CD4-positive, CD25-positive, alpha-beta regulatory T cell (primary cell): Measurements from ENCODE around the gene HSD17B1. TPM values are rescaled to one million over a fixed set of nuclear protein-coding genes. Genes with fewer than 3 reads are reported as not detected.

Experiments
- ATAC-seq, 2 donors: fragments of 150-1000 bp; cut with Tn5 transposase; one replicate each; pipeline ENCODE4 v1.10.0; 2021; ENCODE audit warnings: low read depth in 2 of 2, moderate number of reproducible peaks in 2 of 2, moderate library complexity in 1 of 2
- DNase-seq, 3 donors: peaks; one replicate each; pipeline versions ENCODE4 v3.0.0 to v3.0.0-alpha.2; 2012 to 2022; ENCODE audit warnings: mixed read lengths in 1 of 3
- H3K27ac ChIP-seq: one replicate; pipeline ENCODE4 v1.7.0; 2013; ENCODE audit warnings: mild to moderate bottlenecking, low read length; ENCODE audit not compliant: insufficient read depth, poor library complexity, severe bottlenecking
- H3K27me3 ChIP-seq: one replicate; pipeline ENCODE4 v1.7.0; 2013; ENCODE audit warnings: low read length; ENCODE audit not compliant: control insufficient read depth, insufficient read depth
- H3K36me3 ChIP-seq: one replicate; pipeline ENCODE4 v1.7.0; 2013; ENCODE audit warnings: mild to moderate bottlenecking, low read length, moderate library complexity; ENCODE audit not compliant: control insufficient read depth, insufficient read depth
- H3K4me1 ChIP-seq: 2 replicates; pipeline ENCODE4 v1.7.0; 2013; ENCODE audit warnings: mild to moderate bottlenecking, low read length; ENCODE audit not compliant: insufficient read depth, control insufficient read depth, poor library complexity, severe bottlenecking
- H3K4me3 ChIP-seq: one replicate; pipeline ENCODE4 v1.7.0; 2013; ENCODE audit warnings: low read depth, mild to moderate bottlenecking, low read length, moderate library complexity
- H3K9me3 ChIP-seq, 2 experiments: 1 replicate in 1 of 2; 2 replicates in 1 of 2; pipeline ENCODE4 v1.7.0; 2013; ENCODE audit warnings: low read length in 2 of 2, mild to moderate bottlenecking in 1 of 2, moderate library complexity in 1 of 2; ENCODE audit not compliant: control insufficient read depth in 2 of 2
- H3K27ac Mint-ChIP-seq, 3 donors: one replicate each; pipeline ENCODE4 v1.8.0; 2020 to 2022; ENCODE audit warnings: mild to moderate bottlenecking in 3 of 3, mixed read lengths in 3 of 3, moderate library complexity in 2 of 3
- H3K27me3 Mint-ChIP-seq: one replicate; pipeline ENCODE4 v1.8.0; 2022; ENCODE audit warnings: mild to moderate bottlenecking, mixed read lengths
- H3K36me3 Mint-ChIP-seq: one replicate; pipeline ENCODE4 v1.8.0; 2020; ENCODE audit warnings: mixed read lengths
- H3K4me1 Mint-ChIP-seq, 4 donors: one replicate each; pipeline ENCODE4 v1.8.0; 2020 to 2022; ENCODE audit warnings: mixed read lengths in 4 of 4, mild to moderate bottlenecking in 1 of 4
- H3K4me3 Mint-ChIP-seq, 4 donors: one replicate each; pipeline ENCODE4 v1.8.0; 2020 to 2022; ENCODE audit warnings: mild to moderate bottlenecking in 4 of 4, mixed read lengths in 4 of 4, moderate library complexity in 3 of 4
- H3K9me3 Mint-ChIP-seq, 7 donors: one replicate each; pipeline ENCODE4 v1.8.0; 2020 to 2022; ENCODE audit warnings: mixed read lengths in 7 of 7, mild to moderate bottlenecking in 3 of 7, moderate library complexity in 2 of 7
- polyA plus RNA-seq, 4 donors: library from polyadenylated mRNA; unstranded; fragments of 300-500 nt; fragmentation: Illumina TruSeq; gene quantifications; one replicate each; pipeline ENCODE4 v1.2.3, GENCODE V29; 2021
- total RNA-seq: library from RNA; stranded (reverse); gene quantifications from one replicate; pipeline ENCODE4 v1.2.3, GENCODE V29; 2022

The HSD17B1 gene
- total and polyA plus RNA-seq, 5 donors from 2014 or later: 0.30 to 0.91 (median 0.62) TPM

GRCh38 chr17:42519546-42520491 lies 32.9 kb upstream of the HSD17B1 start:
- no peak overlapping the region for H3K4me3 ChIP-seq
- no peaks in the 10 kb centered on the region for H3K9me3 ChIP-seq
- Mint-ChIP-seq H3K27me3 (no peaks in the 10 kb centered on the region), H3K36me3 (peaks cover 18% of the 10 kb centered on the region), H3K9me3 (no peaks in the 10 kb centered on the region), H3K4me1 (peaks cover 0 to 9% (median 5%) of the 10 kb centered on the region in 4 donors), H3K27ac (no peak overlapping the region), H3K4me3 (no peak overlapping the region)
- DNase-seq (no peak), ATAC-seq (no peak)
- no peaks in the 10 kb centered on the region for H3K27me3 ChIP-seq
- peaks cover 4% of the 10 kb centered on the region for H3K36me3 ChIP-seq
- H3K4me1 ChIP-seq: peaks cover 4% of the 10 kb centered on the region
- no peak overlapping the region for H3K27ac ChIP-seq

- no peaks in the 10 kb centered on the region for H3K27me3 ChIP-seq
- Mint-ChIP-seq H3K4me1 (peaks cover 0 to 9% (median 5%) of the 10 kb centered on the region in 4 donors), H3K36me3 (peaks cover 15% of the 10 kb centered on the region), H3K27me3 (no peaks in the 10 kb centered on the region), H3K4me3 (no peak overlapping the region), H3K9me3 (no peaks in the 10 kb centered on the region), H3K27ac (no peak overlapping the region)
- peaks cover 4% of the 10 kb centered on the region for H3K4me1 ChIP-seq
- H3K9me3 ChIP-seq: no peaks in the 10 kb centered on the region
- H3K36me3 ChIP-seq: peaks cover 4% of the 10 kb centered on the region
- DNase-seq: peak in 1 of 3 donors; percentile 24
- H3K27ac ChIP-seq: no peak overlapping the region
- no peak overlapping the region for H3K4me3 ChIP-seq
- no peak for ATAC-seq
Observed at GRCh38 chr17:42520540-42520951, 32.2 kb upstream of the HSD17B1 start.

- no peak overlapping the region for H3K27ac ChIP-seq
- H3K27ac Mint-ChIP-seq: no peak overlapping the region
- H3K27me3 Mint-ChIP-seq: no peaks in the 10 kb centered on the region
- no peak for DNase-seq
- no peaks in the 10 kb centered on the region for H3K9me3 ChIP-seq
- peaks cover 4% of the 10 kb centered on the region for H3K4me1 ChIP-seq
- ATAC-seq: no peak
- peaks cover 15% of the 10 kb centered on the region for H3K36me3 Mint-ChIP-seq
- H3K27me3 ChIP-seq: no peaks in the 10 kb centered on the region
- no peaks in the 10 kb centered on the region for H3K9me3 Mint-ChIP-seq
- H3K36me3 ChIP-seq: peaks cover 4% of the 10 kb centered on the region
- H3K4me3 Mint-ChIP-seq: peak overlapping the region in 1 of 4 donors; percentile 32
- H3K4me3 ChIP-seq: no peak overlapping the region
- peaks cover 0 to 9% (median 5%) of the 10 kb centered on the region in 4 donors for H3K4me1 Mint-ChIP-seq
Observed at GRCh38 chr17:42521036-42521435, 31.7 kb upstream of the HSD17B1 start.

- Mint-ChIP-seq H3K27ac (no peak overlapping the region), H3K27me3 (no peaks in the 10 kb centered on the region)
Observed at GRCh38 chr17:42521666-42522262, 31.0 kb upstream of the HSD17B1 start.

GRCh38 chr17:42522263-42522790 lies 30.4 kb upstream of the HSD17B1 start:
- Histone ChIP-seq H3K4me1 (peaks cover 2% of the 10 kb centered on the region), H3K27me3 (no peaks in the 10 kb centered on the region), H3K9me3 (no peaks in the 10 kb centered on the region), H3K27ac (no peak overlapping the region), H3K4me3 (no peak overlapping the region), H3K36me3 (peaks cover 4% of the 10 kb centered on the region)
- no peaks in the 10 kb centered on the region for H3K27me3 Mint-ChIP-seq
- H3K27ac Mint-ChIP-seq: no peak overlapping the region
- no peaks in the 10 kb centered on the region for H3K9me3 Mint-ChIP-seq
- no peak overlapping the region for H3K4me3 Mint-ChIP-seq
- DNase-seq: no peak
- H3K4me1 Mint-ChIP-seq: peaks cover 0 to 11% (median 7%) of the 10 kb centered on the region in 4 donors
- no peak for ATAC-seq
- H3K36me3 Mint-ChIP-seq: peaks cover 15% of the 10 kb centered on the region

More at GRCh38 chr17:42521666-42522262, 31.0 kb upstream of the HSD17B1 start:
- H3K4me3 Mint-ChIP-seq: no peak overlapping the region
- Histone ChIP-seq H3K4me1 (peaks cover 4% of the 10 kb centered on the region), H3K9me3 (no peaks in the 10 kb centered on the region), H3K4me3 (no peak overlapping the region), H3K27ac (no peak overlapping the region), H3K36me3 (peaks cover 4% of the 10 kb centered on the region), H3K27me3 (no peaks in the 10 kb centered on the region)
- H3K4me1 Mint-ChIP-seq: peaks cover 0 to 7% (median 5%) of the 10 kb centered on the region in 4 donors
- H3K9me3 Mint-ChIP-seq: no peaks in the 10 kb centered on the region
- ATAC-seq (no peak), DNase-seq (no peak)
- peaks cover 15% of the 10 kb centered on the region for H3K36me3 Mint-ChIP-seq

GRCh38 chr17:42522798-42523278 lies 29.9 kb upstream of the HSD17B1 start:
- Histone ChIP-seq H3K9me3 (no peaks in the 10 kb centered on the region), H3K36me3 (peaks cover 4% of the 10 kb centered on the region), H3K4me1 (no peaks in the 10 kb centered on the region), H3K27me3 (no peaks in the 10 kb centered on the region), H3K27ac (no peak overlapping the region), H3K4me3 (no peak overlapping the region)
- Mint-ChIP-seq H3K4me3 (no peak overlapping the region), H3K27me3 (no peaks in the 10 kb centered on the region), H3K4me1 (peaks cover 0 to 13% (median 6%) of the 10 kb centered on the region in 4 donors), H3K36me3 (peaks cover 15% of the 10 kb centered on the region), H3K27ac (no peak overlapping the region), H3K9me3 (no peaks in the 10 kb centered on the region)
- ATAC-seq (no peak), DNase-seq (no peak)

GRCh38 chr17:42525221-42525620 lies 27.5 kb upstream of the HSD17B1 start:
- Mint-ChIP-seq H3K4me3 (no peak overlapping the region), H3K27ac (no peak overlapping the region), H3K27me3 (peaks cover 4% of the 10 kb centered on the region), H3K4me1 (peaks cover 4 to 19% (median 13%) of the 10 kb centered on the region in 4 donors), H3K9me3 (no peaks in the 10 kb centered on the region), H3K36me3 (peaks cover 15% of the 10 kb centered on the region)
- Histone ChIP-seq H3K4me1 (peaks cover 5% of the 10 kb centered on the region), H3K27ac (no peak overlapping the region), H3K9me3 (no peaks in the 10 kb centered on the region), H3K27me3 (no peaks in the 10 kb centered on the region), H3K4me3 (no peak overlapping the region), H3K36me3 (peaks cover 4% of the 10 kb centered on the region)
- ATAC-seq: no peak
- no peak for DNase-seq
